ENCODE data around the gene SEC16A. TPM values are rescaled to one million over a fixed set of nuclear protein-coding genes. Genes with fewer than 3 reads are reported as not detected.

SEC16A gene
- total RNA-seq, 1 donor from 2014 or later = 85.0 TPM

DNA sequence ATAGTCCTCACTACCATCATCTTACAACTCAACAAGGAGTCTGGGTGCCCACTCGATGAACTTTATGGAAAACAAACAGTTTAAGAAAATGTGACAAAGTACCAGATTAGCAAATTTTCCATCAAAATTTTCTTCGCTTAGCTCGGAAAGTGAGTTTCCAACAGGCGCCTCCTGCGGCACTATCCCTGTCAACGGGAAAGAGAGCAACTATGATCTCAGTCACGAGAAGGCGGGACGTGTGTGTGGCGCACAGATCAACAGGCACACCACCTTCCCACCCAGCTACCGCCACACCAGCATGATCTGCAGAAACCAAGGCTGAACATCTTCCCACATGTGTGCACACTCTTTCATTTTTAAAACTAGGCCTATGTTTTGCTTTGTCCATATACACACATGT, 29.5 kb downstream of the SEC16A start:
- Mint-ChIP-seq H3K36me3 (ENCODE audit: unreplicated experiment) (peaks cover 54% of the 10 kb centered on the region), H3K27me3 (ENCODE audit: unreplicated experiment) (no peaks in the 10 kb centered on the region), H3K4me1 (ENCODE audit: unreplicated experiment) (no peaks in the 10 kb centered on the region), H3K27ac (ENCODE audit: unreplicated experiment) (no peak overlapping the region), H3K4me3 (ENCODE audit: unreplicated experiment) (no peak overlapping the region), H3K9me3 (ENCODE audit: unreplicated experiment) (no peaks in the 10 kb centered on the region)
- DNase-seq (ENCODE audit: extremely low spot score, unreplicated experiment) = no peak
- TF ChIP-seq, protein P1, sequence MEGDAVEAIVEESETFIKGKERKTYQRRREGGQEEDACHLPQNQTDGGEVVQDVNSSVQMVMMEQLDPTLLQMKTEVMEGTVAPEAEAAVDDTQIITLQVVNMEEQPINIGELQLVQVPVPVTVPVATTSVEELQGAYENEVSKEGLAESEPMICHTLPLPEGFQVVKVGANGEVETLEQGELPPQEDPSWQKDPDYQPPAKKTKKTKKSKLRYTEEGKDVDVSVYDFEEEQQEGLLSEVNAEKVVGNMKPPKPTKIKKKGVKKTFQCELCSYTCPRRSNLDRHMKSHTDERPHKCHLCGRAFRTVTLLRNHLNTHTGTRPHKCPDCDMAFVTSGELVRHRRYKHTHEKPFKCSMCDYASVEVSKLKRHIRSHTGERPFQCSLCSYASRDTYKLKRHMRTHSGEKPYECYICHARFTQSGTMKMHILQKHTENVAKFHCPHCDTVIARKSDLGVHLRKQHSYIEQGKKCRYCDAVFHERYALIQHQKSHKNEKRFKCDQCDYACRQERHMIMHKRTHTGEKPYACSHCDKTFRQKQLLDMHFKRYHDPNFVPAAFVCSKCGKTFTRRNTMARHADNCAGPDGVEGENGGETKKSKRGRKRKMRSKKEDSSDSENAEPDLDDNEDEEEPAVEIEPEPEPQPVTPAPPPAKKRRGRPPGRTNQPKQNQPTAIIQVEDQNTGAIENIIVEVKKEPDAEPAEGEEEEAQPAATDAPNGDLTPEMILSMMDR (IDR thresholded peaks at IDR 0.05) = no peak

DNA sequence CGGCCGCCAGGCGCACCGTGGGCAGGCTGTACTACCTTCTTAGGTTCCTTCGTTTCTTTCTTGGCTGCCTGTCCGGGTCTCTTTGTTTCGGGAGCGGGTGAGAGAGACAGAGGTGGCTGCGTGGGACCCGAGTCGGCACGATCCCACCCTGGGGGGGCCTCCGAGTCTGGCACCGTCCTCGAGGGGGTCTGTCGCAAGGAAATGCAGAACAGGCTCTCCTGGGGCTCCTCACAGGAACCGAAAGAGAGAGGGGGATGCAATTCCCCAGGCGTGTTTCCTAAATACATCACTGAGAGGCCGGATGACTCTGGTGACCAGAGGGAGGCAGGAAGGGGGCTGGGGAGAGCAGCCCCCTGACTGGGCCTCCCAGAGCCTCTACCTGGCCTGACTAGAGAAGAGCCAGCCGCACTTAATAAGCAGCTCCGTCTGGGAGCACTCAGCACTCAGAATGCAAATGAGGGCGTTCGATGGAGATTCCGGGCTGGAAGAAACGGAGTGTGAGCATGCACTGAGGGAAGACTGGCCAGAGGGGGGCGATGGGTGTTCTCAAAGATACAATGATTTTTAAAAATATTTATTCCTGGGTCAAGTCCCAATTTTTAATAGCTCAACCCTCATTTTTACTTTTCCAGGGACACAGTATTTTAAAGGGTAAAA, 31.5 kb downstream of the SEC16A start:
- TF ChIP-seq, protein P1 (IDR thresholded peaks at IDR 0.05) = no peak
- no peaks in the 10 kb centered on the region for H3K4me1 Mint-ChIP-seq (ENCODE audit: unreplicated experiment)
- no peak for DNase-seq (ENCODE audit: extremely low spot score, unreplicated experiment)
- peaks cover 56% of the 10 kb centered on the region for H3K36me3 Mint-ChIP-seq (ENCODE audit: unreplicated experiment)
- no peak overlapping the region for H3K27ac Mint-ChIP-seq (ENCODE audit: unreplicated experiment)
- H3K9me3 Mint-ChIP-seq (ENCODE audit: unreplicated experiment) = no peaks in the 10 kb centered on the region
- no peaks in the 10 kb centered on the region for H3K27me3 Mint-ChIP-seq (ENCODE audit: unreplicated experiment)
- H3K4me3 Mint-ChIP-seq (ENCODE audit: unreplicated experiment) = no peak overlapping the region

DNA sequence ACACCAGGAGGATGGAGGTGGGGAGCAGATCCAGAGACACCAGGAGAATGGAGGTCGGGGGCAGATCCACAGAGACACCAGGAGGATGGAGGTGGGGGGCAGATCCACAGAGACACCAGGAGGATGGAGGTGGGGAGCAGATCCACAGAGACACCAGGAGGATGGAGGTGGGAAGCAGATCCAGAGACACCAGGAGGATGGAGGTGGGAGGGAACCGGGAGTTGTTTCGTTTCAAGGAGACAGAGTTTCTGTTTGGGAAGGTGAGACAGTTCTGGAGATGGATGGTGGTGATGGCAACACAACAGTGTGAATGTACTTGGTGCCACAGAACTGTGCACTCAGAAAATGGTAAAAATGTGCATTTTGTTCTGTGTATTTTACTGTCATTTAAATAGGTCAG, 34.2 kb downstream of the SEC16A start:
- peaks cover 56% of the 10 kb centered on the region for H3K36me3 Mint-ChIP-seq (ENCODE audit: unreplicated experiment)
- no peak overlapping the region for H3K4me3 Mint-ChIP-seq (ENCODE audit: unreplicated experiment)
- TF ChIP-seq, protein P1 (IDR thresholded peaks at IDR 0.05) = no peak
- no peaks in the 10 kb centered on the region for H3K27me3 Mint-ChIP-seq (ENCODE audit: unreplicated experiment)
- H3K27ac Mint-ChIP-seq (ENCODE audit: unreplicated experiment) = no peak overlapping the region
- H3K4me1 Mint-ChIP-seq (ENCODE audit: unreplicated experiment) = no peaks in the 10 kb centered on the region
- no peaks in the 10 kb centered on the region for H3K9me3 Mint-ChIP-seq (ENCODE audit: unreplicated experiment)
- no peak for DNase-seq (ENCODE audit: extremely low spot score, unreplicated experiment)

DNA sequence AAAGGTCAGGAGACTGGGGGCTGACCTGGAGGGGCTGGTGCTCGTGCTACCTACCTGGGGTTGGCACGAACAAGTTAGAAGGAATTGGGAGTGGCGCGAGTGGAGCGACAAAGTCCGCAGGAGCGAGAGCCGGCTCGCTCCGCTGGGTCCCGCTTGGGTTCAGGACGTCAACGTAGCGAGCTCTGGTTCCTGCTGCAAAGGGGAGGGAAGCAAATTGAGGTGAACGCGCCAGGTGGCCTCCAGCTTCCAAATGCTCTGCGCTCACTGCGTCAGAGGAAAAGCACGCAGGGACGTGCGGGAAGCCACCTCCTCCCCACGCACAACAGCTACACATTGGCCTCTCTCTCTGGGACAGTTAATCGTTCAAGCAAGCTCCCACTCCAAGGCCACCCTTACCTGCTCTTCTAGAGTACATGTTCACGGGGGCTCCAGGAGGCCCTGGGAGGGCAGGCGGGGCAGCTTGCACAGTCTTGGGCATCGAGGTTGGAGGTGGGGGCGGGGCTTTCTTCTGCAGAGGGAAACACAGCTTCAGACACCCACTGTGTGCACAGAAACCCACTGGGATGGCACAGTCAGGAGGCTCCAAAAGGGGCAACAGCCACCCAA, 35.6 kb downstream of the SEC16A start:
- DNase-seq (ENCODE audit: extremely low spot score, unreplicated experiment) = no peak
- Mint-ChIP-seq H3K27ac (ENCODE audit: unreplicated experiment) (no peak overlapping the region), H3K4me1 (ENCODE audit: unreplicated experiment) (no peaks in the 10 kb centered on the region), H3K9me3 (ENCODE audit: unreplicated experiment) (no peaks in the 10 kb centered on the region), H3K36me3 (ENCODE audit: unreplicated experiment) (peaks cover 57% of the 10 kb centered on the region), H3K27me3 (ENCODE audit: unreplicated experiment) (no peaks in the 10 kb centered on the region), H3K4me3 (ENCODE audit: unreplicated experiment) (no peak overlapping the region)
- TF ChIP-seq, protein P1 (IDR thresholded peaks at IDR 0.05) = no peak

DNA sequence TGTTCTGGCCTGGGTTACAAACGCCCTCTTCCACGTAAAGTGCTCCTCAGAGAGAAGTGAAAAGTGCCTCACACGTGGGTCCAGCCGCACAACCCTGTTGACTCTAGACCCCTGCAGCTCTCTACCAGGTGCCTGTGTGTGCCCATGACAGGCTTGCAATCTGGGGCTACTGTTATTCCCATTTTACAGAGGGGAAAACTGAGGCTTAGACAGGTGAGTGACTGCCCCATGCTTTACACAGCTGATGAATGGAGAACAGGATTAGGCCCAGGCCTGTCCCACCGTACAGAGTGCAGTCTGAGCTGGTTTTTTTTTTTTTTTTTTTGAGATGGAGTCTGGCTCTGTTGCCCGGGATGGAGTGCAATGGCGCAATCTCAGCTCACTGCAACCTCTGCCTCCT, 37.0 kb downstream of the SEC16A start:
- H3K4me1 Mint-ChIP-seq (ENCODE audit: unreplicated experiment) = peaks cover 4% of the 10 kb centered on the region
- H3K27me3 Mint-ChIP-seq (ENCODE audit: unreplicated experiment) = no peaks in the 10 kb centered on the region
- peaks cover 55% of the 10 kb centered on the region for H3K36me3 Mint-ChIP-seq (ENCODE audit: unreplicated experiment)
- H3K4me3 Mint-ChIP-seq (ENCODE audit: unreplicated experiment) = no peak overlapping the region
- TF ChIP-seq, protein P1 (IDR thresholded peaks at IDR 0.05) = no peak
- no peaks in the 10 kb centered on the region for H3K9me3 Mint-ChIP-seq (ENCODE audit: unreplicated experiment)
- DNase-seq (ENCODE audit: extremely low spot score, unreplicated experiment) = no peak
- H3K27ac Mint-ChIP-seq (ENCODE audit: unreplicated experiment) = no peak overlapping the region
